Activated CD4-positive, alpha-beta T cell treated with anti-CD3 and anti-CD28 coated beads, Interleukin-2, amount 50 U/mL, for 16 hours (primary cell): Measurements from ENCODE around the gene RNF168.
"Not testable (repeated sequence)": the region's sequence is repeated elsewhere in the genome, so short reads cannot be mapped to it uniquely, and the experiment has no call there.

Experiments
- DNase-seq: peaks from one replicate; pipeline ENCODE4 v3.0.0-alpha.2; 2020

RNF168 gene

DNA sequence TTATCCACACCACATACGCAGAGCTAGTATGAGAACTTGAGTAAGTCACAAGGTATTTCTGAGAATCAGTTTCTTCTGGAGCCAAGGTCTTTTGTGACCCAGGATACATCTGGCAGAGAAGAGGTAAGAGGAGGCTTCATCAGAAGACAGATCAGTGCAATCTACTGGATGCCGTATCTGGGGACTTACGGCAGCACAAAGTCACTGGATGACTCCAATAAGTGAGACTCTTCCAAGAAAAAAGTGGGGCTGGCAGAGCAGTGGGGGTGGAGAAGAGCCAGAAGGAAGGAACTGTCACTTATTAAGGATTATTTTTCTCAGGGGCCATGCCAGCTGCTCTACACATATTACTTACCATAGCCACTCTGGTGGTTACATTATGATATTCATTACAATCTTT is 39.8 kb downstream of the RNF168 start:
- no peak for DNase-seq

DNA sequence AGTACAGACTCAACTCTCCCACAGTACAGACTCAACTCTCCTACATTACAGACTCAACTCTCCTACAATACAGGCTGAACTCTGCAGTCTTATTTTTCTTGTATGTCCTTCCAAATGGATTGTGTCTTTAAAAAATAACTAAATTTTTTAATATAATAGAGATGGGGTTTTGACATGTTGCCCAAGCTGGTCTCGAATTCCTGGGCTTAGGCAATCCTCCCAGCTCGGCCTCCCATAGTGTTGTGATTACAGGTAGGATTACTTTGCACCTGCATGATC is 40.2 kb downstream of the RNF168 start:
- no peak for DNase-seq

DNA sequence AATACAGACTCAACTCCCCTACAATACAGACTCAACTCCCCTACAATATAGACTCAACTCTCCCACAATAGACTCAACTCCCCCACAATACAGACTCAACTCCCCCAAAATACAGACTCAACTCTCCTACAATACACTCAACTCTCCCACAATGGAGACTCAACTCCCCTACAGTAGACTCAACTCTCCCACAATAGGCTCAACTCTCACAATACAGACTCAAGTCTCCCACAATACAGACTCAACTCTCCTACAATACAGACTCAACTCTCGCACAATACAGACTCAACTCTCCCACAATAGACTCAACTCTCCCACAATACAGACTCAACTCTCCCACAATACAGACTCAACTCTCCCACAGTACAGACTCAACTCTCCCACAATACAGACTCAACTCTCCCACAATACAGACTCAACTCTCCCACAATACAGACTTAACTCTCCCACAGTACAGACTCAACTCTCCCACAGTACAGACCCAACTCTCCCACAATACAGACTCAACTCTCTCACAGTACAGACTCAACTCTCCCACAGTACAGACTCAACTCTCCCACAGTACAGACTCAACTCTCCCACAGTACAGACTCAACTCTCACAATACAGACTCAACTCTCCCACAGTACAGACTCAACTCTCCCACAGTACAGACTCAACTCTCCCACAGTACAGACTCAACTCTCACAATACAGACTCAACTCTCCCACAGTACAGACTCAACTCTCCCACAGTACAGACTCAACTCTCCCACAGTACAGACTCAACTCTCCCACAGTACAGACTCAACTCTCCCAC is 40.7 kb downstream of the RNF168 start:
- not testable (repeated sequence) for DNase-seq

DNA sequence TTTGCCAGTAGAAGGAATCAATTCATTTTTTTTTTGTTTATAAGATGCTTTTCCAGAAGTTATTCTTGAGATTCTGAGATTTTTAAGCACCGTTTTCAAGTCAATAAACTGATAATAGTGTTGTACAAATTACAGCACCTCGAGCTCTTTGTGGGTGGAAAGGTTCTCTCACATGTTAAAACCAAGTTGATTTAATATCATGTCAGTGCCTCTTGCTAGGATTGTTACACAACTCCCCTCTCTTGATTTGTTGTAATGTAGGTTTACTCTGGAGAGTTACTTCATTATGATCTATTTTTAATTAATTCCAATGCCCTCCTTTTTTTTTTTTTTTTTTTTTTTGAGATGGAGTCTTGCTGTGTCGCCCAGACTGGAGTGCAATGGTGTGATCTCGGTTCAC is 45.5 kb downstream of the RNF168 start:
- no peak for DNase-seq

DNA sequence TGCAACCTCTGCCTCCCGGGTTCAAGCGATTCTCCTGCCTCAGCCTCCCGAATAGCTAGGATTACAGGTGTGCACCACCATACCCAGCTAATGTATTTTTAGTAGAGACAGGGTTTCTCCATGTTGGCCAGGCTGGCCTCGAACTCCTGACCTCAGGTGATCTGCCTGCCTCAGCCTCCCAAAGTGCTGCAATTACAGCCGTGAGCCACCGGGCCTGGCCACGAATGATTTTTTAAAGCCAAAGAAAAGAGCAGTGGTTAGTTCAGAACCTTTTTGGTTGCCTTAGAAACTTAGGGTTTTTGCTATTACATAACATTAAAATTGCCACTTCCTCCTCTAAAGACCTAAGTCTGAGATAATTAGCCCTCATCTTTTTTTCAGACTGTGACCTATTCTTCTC is 46.1 kb downstream of the RNF168 start:
- DNase-seq = not testable (repeated sequence)

DNA sequence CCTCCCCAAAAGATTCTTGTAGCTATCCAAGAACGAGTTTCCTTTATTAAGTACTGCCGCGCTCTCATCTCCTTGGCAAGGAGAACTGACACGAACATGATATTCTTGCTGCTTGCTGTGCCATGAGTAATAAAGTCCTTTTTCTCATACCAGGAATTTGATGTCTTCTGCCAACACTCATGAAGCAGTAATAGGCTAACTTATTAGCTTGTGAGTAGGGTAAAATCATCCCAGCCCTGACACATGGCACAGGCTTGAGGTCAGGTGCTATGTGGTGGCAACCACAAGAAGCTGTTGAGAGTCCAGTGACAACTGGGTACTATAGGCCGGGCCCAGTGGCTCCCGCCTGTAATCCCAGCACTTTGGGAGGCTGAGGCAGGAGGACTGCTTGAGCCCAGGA is 48.6 kb downstream of the RNF168 start:
- DNase-seq = no peak

DNA sequence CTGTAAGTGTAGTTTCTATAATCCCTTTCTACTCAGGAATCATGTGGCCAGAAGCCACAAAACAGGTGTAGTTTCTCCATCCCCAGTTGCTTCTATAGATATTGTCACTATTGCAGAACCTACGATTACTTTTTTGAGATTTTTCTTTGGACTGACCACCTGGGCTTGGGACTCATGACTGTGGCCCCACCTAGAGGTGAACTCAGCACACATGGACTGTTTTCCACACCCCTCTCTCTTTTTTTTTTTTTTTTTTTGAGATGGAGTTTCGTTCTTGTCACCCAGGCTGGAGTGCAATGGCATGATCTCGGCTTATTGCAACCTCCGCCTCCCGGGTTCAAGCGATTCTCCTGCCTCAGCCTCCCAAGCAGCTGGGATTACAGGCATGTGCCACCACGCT is 58.2 kb downstream of the RNF168 start:
- DNase-seq = not testable (repeated sequence)

DNA sequence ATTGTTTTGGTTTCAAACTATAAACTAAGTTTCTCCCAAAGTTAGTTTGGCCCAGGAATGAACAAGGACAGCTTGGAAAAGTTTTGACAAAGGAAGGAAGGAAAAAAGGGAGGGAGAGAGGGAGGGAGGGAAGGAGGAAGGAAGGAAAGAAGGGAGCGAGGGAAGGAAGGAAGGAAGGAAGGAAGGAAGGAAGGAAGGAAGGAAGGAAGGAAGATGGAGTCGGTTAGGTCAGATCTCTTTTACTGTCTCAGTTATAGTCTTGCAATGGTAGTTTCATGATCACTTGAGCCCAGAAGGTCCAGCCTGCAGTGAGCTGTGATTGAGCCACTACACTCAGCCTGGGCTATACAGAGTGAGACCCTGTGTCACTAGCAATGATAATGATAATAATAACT is 59.1 kb downstream of the RNF168 start:
- no peak for DNase-seq

DNA sequence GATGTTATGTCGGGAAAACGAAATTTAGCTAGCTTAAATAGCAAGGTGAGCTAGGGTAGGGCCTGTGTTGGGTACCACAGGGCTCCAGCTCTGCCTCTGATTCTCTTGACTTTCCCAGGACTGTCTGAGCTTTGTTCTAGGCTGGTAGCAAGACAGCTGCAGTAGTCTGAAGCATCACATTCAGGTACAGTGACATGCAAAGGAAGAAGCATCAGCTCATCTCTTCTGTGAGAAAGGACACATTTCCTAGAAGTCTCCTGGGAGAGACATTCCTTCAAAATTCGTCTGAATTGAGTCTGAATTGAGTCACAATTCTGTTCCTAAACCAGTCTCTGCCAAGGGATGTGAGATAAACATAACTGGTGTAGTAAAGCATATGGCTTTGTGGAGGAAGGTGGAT is 62.9 kb downstream of the RNF168 start:
- DNase-seq = no peak

DNA sequence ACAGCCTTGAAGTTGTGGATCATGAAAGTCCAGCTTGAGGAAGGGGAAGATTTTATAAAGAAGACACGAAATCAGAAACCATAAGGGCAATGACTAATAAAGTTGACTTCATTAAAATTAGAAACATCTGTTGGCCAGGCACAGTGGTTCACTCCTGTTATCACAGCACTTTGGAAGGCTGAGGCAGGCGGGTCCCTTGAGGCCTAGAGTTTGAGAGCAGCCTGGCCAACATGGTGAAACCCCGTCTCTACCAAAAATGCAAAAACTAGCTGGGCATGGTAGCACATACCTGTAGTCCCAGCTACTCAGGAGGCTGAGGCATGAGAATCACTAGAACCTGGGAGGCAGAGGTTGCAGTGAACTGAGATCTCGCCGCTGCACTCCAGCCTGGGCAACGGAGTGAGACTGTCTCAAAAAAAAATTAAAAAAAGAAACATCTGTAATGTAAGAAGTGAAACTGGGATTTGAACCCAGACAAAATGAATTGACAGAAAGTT is 63.5 kb downstream of the RNF168 start:
- DNase-seq = no peak

DNA sequence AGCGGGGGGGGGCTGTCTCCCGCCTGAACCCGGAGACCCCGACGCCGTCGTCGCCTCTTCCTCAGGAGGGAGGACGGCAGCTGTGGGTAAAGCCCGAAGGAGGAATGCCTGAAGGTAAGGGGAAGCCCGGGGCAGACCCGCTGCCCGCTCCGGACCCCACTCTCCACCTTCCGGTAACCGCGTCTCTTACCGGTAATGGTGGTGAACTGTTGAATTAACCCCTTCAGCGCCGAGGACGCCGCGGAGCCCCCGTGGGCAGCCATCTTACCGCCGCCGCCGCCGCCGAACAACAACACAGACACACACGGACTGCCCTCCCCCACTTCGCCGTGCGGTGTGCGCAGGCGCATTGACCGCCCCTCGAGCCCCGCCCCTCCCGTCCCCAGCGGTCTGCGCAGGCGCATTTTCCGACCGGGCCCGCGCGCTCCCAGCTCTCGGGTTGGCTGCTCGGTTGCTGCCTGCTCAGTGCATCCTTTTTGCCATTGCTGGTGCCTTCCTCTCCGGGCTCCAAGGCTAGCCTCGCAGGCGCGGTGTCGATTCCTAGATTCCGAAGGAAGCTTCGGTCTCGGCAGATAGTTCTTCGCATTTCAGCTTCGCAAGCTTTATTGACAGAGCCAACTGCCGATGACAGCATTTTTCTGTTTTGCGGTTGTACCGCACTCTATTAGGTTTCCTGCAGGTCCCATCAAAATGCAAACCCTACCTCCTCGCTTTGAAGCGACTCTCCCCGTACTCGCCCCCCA is 71.3 kb downstream of the RNF168 start, which contains the start of gene UBXN7:
TSS of gene UBXN7 (minus strand) at position 291 of the 743 bp plus-strand sequence. CDS start at position 263, 28 bp downstream.
- DNase-seq = peak; percentile 97

DNA sequence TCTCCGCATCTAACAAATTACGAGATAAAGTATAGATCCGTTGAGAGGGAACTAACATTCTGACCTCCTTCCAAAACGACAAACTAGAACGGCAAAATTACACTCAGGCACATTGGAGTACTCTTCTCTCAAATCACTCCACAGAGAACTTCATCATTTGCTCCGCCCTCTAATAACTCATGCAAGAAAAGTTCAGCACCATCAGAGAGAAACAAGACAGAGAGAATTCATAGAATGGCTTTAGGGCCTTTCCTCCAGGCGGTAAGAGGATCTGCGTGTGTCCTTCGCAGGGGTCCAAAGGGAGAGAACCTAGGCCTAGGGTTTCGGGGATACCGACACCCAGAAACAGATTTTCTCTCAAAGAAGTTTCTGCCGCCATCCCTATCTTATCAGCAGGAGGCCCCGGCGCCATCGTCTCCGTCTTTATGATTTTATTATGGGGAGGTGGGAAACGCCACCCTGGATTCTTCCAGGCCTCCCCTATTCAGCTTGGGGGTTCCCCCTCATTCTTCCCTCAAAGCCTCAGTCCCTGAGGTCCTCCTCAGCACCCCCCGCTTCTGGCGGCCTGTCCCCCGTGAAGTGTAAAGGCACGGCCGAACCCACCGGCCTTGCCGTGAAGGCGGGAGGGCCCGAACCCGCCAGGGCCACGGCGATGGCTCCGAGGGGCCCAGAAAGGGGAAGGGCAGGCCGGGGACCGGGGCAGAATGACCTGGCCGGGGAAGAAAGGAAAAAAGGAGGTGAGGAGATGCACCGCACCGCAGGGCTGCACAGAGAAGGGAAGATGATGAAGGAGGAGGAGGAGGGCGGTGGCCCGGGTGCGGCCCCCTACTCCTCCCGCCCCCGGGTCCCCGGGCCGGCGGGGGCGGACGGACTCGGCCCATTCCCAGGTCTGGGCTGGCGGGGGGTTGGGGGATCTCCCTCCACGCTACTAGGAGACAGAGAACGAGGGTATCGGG is 72.1 kb downstream of the RNF168 start:
- DNase-seq = peak; percentile 38

DNA sequence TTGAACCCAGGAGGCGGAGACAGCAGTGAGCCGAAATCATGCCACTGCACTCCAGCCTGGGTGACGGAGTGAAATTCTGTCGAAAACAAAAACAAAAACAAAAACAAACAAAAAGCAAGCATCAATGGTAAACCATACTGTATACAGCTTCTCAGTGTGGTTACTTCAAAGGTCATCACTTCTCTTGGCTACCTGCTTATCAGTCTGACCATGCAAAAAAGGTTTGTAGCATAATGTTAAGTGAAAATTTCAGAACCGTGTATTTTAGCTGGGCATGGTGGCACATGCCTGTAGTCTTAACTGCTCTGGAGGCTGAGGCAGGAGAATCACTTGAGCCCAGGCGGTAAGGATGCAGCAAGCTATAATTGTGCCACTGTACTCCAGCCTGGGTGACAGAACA is 75.5 kb downstream of the RNF168 start:
- no peak for DNase-seq

DNA sequence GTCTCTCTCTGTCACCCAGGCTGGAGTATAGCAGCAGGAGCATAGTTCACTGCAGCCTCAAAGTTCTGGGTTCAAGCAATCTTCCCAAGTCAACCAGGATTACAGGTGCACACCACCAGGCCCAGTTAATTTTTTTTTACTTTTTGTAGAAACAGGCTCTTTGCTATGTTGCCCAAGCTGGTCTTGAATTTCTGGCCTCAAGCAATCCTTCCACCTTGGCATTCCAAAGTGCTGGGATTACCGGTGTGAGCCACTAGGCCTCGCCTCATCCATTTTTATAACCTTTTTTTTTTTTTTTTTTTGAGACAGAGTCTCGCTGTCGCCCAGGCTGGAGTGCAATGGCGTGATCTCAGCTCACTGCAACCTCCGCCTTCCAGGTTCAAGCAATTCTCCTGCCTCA is 79.1 kb downstream of the RNF168 start:
- not testable (repeated sequence) for DNase-seq

DNA sequence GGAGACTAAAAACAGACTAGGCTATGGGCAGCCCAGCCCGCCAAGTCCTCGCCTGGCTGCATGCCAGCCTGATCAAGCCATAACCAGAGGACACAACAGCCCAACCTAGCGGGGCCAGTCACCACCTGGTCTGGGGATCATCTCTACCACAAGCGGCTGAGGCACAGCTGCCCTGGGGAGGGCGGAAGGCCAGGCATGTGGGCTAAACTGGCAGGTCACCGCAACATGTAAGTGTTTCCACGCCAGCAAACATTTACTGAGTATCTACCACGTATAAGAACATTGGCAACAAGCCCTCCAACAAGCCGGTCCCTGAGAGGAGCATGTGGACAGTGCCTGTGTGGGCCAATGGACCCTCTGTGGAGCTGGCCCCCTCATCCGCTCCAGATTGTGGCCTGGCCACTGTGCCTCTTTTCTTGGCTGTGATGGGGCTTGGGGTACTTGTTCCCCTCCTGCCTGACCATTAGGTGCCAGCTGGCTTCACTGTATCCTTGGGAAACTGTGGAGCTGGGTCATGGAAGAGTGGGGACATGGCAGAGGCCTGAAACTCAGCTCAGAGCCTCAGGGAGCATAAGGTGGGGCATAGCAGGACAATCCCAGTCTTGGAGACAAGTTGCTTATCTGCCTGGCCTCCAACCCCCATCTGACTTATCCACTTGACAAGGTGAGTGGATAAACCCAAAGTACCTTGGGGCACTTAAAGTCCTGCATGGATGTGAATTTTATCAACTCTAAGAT is 80.4 kb downstream of the RNF168 start:
- DNase-seq = no peak

DNA sequence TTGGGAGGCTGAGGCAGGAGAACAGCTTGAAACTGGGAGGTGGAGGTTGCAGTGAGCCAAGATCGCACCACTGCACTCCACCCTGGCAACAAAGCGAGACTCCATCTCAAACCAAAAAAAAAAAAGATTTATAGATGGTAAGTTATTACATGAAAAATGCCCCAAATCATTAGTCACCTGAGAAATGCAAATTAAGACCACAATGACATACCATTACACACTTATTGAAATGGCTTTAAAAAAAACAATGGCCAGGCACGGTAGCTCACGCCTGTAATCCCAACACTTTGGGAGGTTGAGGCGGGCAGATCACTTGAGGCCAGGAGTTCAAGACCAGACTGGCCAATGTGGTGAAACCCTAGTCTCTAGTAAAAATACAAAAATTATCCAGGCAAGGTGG is 81.9 kb downstream of the RNF168 start:
- DNase-seq = not testable (repeated sequence)

DNA sequence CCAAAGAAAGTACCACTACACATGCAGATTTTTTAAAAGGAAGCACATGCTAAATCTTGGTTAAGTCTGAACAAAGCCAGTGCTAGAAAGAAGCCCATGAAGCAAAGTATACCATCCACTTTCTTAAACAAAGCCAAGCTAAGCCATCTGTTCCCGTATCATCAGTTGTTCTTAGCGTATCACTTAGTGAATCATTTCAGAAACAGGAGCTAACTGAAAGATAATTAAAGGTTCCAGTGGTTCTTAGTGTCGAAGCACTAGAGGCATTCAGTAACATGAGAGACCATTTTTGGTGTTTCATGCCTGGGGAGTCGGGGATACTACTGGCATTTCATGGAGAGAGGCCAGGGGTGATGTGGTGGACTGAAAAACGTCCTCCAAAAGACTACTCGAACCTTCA is 84.2 kb downstream of the RNF168 start:
- no peak for DNase-seq
